K562 (cell line): ENCODE data around the gene KRT1. TPM values are rescaled to one million over a fixed set of nuclear protein-coding genes. Genes with fewer than 3 reads are reported as not detected.

Experiments
- CTCF ChIP-seq, 3 experiments: IDR thresholded peaks in 2 of 3; conservative IDR thresholded peaks in 1 of 3; 2 replicates each; pipeline ENCODE4 v1.5.1; 2011 to 2012; ENCODE audit warnings: low read length in 3 of 3, mild to moderate bottlenecking in 3 of 3, control low read depth in 2 of 3, improper control_type of control experiment in 1 of 3, inconsistent platforms in 1 of 3, low read depth in 1 of 3, mixed read lengths in 1 of 3, moderate library complexity in 1 of 3; ENCODE audit not compliant: insufficient read depth in 2 of 3
- DACH1 ChIP-seq: fragments of 450-650 bp; IDR thresholded peaks from 2 replicates; pipeline ENCODE4 v1.6.1; 2018; ENCODE audit not compliant: partially characterized antibody
- EP300 ChIP-seq: IDR thresholded peaks from 2 replicates; pipeline ENCODE4 v1.6.1; 2012; ENCODE audit warnings: low read length, improper control_type of control experiment
- HDAC3 ChIP-seq: fragments of 450-650 bp; IDR thresholded peaks from 2 replicates; pipeline ENCODE4 v1.6.1; 2018; ENCODE audit warnings: borderline replicate concordance, mild to moderate bottlenecking, moderate library complexity; ENCODE audit not compliant: partially characterized antibody
- IFI16 ChIP-seq: fragments of 250-450 bp; sonication (Bioruptor Pico); IDR thresholded peaks from 2 replicates; pipeline ENCODE4 v2.1.2; 2022; ENCODE audit warnings: mild to moderate bottlenecking, inconsistent platforms
- KAT2B ChIP-seq: IDR thresholded peaks from one replicate; pipeline ENCODE4 v1.6.1; 2012; ENCODE audit warnings: low read depth, mild to moderate bottlenecking, control low read depth, inconsistent platforms, low read length, moderate library complexity
- NR0B1 ChIP-seq: fragments of 450-650 bp; IDR thresholded peaks from one replicate; pipeline ENCODE4 v1.6.1; 2018; ENCODE audit warnings: mild to moderate bottlenecking, moderate library complexity; ENCODE audit not compliant: partially characterized antibody
- POLR3A ChIP-seq: IDR thresholded peaks from 2 replicates; pipeline ENCODE4 v1.6.1; 2011; ENCODE audit warnings: borderline replicate concordance, mild to moderate bottlenecking, moderate library complexity; ENCODE audit not compliant: insufficient read length, insufficient read depth; ENCODE audit errors: extremely low read depth
- SNIP1 ChIP-seq: fragments of 450-650 bp; IDR thresholded peaks from 2 replicates; pipeline ENCODE4 v1.7.1; 2017; ENCODE audit warnings: low read depth, mild to moderate bottlenecking
- SRSF1 ChIP-seq: fragments of 200-400 bp; formaldehyde crosslinking; IDR thresholded peaks from 2 replicates; pipeline ENCODE4 v1.6.1; 2017; ENCODE audit warnings: mild to moderate bottlenecking, low read depth, low read length, moderate library complexity
- SRSF7 ChIP-seq: fragments of 200-400 bp; formaldehyde crosslinking; optimal IDR thresholded peaks from 2 replicates; pipeline ENCODE3; 2017; ENCODE audit warnings: mild to moderate bottlenecking, low read depth, low read length
- TCF7 ChIP-seq: sonication (generic); IDR thresholded peaks from 2 replicates; pipeline ENCODE4 v1.6.1; 2016; ENCODE audit warnings: antibody characterized with exemption, borderline replicate concordance
- ZNF197 ChIP-seq: fragments of 200-800 bp; sonication (Bioruptor generic); IDR thresholded peaks from 2 replicates; pipeline ENCODE4 v1.6.1; 2016; ENCODE audit warnings: low read depth, missing genetic modification characterization, missing compliant biosample characterization
- polyA plus RNA-seq, 8 experiments: library from polyadenylated mRNA; depleted of rRNA in 4 of 8; stranded (reverse) in 5 of 8; unstranded in 3 of 8; fragments of >200 nt; fragmentation: Nextera tagmentation in 2 of 8; fragmentation: Illumina TruSeq in 1 of 8; extraction: Ambion mirVana in 2 of 8; extraction: Trizol in 1 of 8; gene quantifications; 2 replicates each; pipeline versions ENCODE4 v1.2.1 to v1.2.3, GENCODE V29; 2011 to 2014; ENCODE audit warnings: inconsistent platforms in 1 of 8, missing spikeins in 1 of 8
- total RNA-seq, 7 experiments: library from RNA; depleted of rRNA in 6 of 7; stranded (reverse); fragments of >200 nt in 6 of 7; fragmentation: Illumina TruSeq in 2 of 7; extraction: Trizol in 2 of 7; gene quantifications; 2 replicates each; pipeline versions ENCODE4 v1.2.1 to v1.2.3, GENCODE V29; 2011 to 2021; ENCODE audit warnings: low replicate concordance in 1 of 7
- TF ChIP-seq, protein P1 (sequence below): fragments of 250-450 bp; sonication (Bioruptor Pico); IDR thresholded peaks from 2 replicates; pipeline ENCODE4 v1.8.0; 2021; ENCODE audit warnings: borderline replicate concordance, mild to moderate bottlenecking, moderate library complexity; ENCODE audit not compliant: poor library complexity, severe bottlenecking
- TF ChIP-seq, protein P2 (sequence below), 2 experiments: fragments of 450-650 bp; IDR thresholded peaks; 2 replicates each; pipeline ENCODE4 v1.6.1; 2016; ENCODE audit warnings: mild to moderate bottlenecking in 2 of 2, borderline replicate concordance in 1 of 2, low read depth in 1 of 2, moderate library complexity in 1 of 2

The KRT1 gene
- total and polyA plus RNA-seq, 9 of the 15 experiments (the other 6 are each of a cell fraction or from before 2014, with no cell fraction given), result 0.18 TPM; not detected in 8

DNA sequence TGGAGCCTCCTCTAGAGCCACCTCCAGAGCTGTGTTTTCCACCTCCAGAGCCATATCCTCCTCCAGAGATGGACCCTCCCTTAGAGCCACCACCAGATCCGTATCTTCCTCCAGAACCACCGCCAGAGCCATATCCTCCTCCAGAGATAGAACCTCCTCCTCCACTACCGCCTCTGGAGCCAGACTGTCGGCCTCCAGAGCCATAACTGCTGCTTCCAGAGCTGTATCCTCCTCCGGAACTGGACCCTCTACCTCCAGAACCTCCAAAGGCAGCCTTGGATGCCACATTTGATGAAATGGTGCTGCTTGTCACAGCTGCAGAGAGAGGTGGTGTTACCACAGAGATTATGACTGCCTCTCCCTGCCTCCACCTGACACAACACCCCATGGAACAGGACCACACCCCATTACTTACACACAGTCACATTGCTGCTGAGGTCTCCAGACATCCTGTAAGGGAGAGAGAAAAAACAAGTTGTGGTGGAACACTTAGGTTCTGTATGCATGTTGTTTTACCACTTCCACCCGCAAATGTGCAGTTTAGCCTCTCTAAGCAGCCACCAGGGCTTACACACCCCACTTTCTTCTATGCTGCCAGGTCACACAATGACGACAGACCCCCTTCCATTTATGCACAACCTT is 35.0 kb downstream of the KRT1 start (continued):
- no peak for TF ChIP-seq TCF7
- TF ChIP-seq SRSF7, result no peak
- no peak for TF ChIP-seq HDAC3
- TF ChIP-seq NR0B1, result no peak
- no peak for TF ChIP-seq KAT2B
- no peak for TF ChIP-seq IFI16 (CRISPR knock-in tag)
- no peak for TF ChIP-seq EP300
- 0 out of 2 replicates have a peak, but pooled peaks have one; percentile 38 for TF ChIP-seq ZNF197 (CRISPR knock-in tag)
- no peak for TF ChIP-seq DACH1
- TF ChIP-seq, protein P1, sequence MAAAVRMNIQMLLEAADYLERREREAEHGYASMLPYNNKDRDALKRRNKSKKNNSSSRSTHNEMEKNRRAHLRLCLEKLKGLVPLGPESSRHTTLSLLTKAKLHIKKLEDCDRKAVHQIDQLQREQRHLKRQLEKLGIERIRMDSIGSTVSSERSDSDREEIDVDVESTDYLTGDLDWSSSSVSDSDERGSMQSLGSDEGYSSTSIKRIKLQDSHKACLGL (CRISPR knock-in tag), result no peak
- TF ChIP-seq, protein P2, sequence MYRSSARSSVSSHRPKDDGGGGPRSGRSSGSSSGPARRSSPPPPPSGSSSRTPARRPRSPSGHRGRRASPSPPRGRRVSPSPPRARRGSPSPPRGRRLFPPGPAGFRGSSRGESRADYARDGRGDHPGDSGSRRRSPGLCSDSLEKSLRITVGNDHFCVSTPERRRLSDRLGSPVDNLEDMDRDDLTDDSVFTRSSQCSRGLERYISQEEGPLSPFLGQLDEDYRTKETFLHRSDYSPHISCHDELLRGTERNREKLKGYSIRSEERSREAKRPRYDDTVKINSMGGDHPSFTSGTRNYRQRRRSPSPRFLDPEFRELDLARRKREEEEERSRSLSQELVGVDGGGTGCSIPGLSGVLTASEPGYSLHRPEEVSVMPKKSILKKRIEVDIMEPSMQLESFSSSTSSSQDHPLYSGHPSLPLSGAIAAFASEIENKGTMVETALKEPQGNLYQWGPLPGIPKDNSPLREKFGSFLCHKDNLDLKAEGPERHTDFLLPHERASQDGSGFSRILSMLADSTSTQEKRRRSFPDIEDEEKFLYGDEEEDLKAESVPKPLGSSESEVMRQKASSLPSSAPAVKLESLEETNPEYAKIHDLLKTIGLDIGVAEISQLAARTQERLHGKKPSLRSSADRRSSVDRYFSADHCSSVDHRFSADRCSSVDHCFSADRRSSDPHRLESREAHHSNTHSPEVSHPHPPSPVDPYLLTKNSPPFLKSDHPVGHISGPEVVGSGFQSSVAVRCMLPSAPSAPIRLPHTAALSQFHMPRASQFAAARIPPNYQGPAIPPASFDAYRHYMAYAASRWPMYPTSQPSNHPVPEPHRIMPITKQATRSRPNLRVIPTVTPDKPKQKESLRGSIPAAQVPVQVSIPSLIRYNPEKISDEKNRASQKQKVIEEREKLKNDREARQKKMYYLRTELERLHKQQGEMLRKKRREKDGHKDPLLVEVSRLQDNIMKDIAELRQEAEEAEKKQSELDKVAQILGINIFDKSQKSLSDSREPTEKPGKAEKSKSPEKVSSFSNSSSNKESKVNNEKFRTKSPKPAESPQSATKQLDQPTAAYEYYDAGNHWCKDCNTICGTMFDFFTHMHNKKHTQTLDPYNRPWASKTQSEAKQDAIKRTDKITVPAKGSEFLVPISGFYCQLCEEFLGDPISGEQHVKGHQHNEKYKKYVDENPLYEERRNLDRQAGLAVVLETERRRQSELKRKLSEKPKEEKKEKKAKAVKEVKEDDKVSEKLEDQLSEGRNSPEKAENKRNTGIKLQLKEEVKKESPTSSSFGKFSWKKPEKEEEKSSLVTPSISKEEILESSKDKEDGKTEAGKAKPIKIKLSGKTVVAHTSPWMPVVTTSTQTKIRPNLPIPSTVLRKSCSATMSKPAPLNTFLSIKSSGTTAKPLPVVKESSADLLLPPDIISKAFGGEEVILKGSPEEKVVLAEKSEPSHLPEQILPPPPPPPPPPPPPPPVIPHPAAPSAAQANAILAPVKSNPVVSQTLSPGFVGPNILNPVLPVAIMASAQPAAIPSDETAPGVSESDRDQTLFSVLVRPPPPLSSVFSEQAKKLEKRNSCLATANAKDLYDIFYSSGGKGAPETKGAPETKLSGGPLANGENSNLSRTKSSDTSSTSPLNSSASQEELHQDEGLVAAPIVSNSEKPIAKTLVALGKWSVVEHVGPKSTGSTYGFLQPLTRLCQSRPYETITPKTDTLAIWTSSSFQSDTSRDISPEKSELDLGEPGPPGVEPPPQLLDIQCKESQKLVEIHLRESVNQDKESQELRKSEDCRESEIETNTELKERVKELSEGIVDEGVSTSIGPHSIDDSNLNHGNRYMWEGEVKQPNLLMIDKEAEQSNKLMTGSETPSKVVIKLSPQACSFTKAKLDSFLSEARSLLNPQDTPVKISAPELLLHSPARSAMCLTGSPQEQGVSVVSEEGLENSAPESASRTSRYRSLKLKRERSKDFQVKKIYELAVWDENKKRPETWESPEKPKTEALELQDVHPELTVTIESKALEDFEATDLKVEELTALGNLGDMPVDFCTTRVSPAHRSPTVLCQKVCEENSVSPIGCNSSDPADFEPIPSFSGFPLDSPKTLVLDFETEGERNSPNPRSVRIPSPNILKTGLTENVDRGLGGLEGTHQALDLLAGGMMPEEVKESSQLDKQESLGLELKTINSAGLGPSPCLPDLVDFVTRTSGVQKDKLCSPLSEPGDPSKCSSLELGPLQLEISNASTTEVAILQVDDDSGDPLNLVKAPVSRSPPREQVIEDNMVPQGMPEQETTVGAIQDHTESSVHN (IDR thresholded peaks at IDR 0.05; ENCODE audit: borderline replicate concordance in 1 of 2, low read depth in 1 of 2), result peak in 1 of 2 experiments; percentile 100; a peak in 2 of 4 replicates
- no peak for TF ChIP-seq SRSF1
- TF ChIP-seq CTCF (IDR thresholded peaks at IDR 0.05 in 2 of 3, conservative IDR thresholded peaks at IDR 0.05 in 1 of 3; ENCODE audit: insufficient read depth in 2 of 3, low read depth in 1 of 3, low read length in 3 of 3), result no peak
- TF ChIP-seq SNIP1, result no peak
- TF ChIP-seq POLR3A, result no peak
